NCI-H82 treated with DMSO at 0.1 percent for 48 hours (cell line): Measurements from ENCODE around the gene MYO18A.

Experiments
- DNase-seq: peaks from one replicate; lab custom pipeline; 2025; ENCODE audit not compliant: unreplicated experiment; lab: John Stamatoyannopoulos, UW

Gene MYO18A

GRCh38 chr17:29038085-29038795, 142.0 kb downstream of the MYO18A start:
- no peak for DNase-seq

DNA sequence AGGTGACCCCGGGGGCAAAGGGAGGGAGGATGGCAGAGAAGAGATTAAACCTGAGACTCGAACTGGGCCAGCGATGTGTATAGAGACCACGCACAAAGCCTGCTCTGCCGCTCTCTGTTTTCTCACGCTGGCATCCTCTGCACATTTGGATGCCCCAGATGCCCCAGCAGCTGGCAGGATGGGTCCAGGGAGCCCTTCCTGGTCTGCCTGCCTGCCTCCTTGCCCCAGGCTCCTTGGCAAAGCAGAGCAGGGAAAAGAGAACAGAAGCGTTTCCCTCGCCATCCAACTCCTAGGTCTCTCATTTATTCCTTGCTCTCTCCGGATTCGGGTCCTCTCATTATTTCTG, 142.5 kb downstream of the MYO18A start:
- no peak for DNase-seq

DNA sequence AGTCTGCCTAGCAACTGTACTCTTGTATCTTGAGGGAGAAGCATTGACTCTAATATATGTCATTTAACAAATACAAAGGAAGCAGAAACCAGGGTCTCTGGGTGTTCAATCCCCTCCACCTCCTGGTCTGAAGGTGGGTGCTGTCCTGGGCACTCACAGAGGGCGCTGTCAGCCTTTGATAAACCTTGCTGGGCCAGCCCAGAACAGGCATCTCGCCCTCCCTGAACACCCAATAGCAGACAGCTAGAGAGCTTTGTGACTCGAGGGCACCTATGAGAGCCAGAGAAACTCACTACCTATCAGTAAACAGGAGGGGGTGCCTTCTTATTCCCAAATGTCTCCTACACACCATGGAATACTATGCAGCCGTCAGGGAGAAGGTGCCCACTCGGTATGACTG, 143.6 kb downstream of the MYO18A start:
- DNase-seq = no peak

GRCh38 chr17:29034510-29034909, 145.7 kb downstream of the MYO18A start:
- DNase-seq = no peak

DNA sequence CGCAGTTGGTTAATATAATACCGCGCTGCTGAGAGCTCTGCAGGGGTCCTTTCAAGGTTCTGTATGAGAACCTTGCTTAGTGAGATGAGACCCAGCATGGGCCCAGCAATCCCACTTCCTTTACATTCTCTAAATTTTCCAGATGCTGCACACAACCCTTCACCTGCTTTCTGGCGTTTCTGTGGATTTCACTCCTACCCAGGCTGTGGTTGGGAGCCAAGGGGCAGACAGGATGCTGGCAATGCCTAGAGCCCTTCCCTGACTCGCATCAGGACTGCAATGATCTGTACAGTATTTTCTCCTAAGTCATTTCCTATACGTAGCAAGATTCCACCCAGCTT, 147.4 kb downstream of the MYO18A start:
- no peak for DNase-seq

GRCh38 chr17:29032013-29032856, 148.0 kb downstream of the MYO18A start:
- no peak for DNase-seq

DNA sequence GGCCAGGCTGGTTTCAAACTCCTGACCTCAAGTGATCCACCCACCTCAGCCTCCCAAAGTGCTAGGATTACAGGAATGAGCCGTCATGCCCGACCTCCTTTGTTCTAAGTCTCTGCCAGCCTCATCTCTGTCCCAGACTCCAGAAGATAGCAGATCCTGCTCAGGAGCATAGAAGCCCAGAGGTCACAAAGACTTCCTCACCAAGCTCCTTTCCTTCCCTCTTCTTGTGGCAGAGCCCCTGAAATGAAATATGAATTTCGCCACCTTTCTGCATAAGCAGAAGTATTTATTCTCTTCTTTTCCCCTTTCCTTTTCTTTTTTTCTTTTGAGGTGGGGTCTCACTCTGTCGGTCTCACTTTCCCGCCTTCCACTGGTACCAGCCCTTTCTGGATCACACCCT, 148.7 kb downstream of the MYO18A start:
- DNase-seq = no peak

DNA sequence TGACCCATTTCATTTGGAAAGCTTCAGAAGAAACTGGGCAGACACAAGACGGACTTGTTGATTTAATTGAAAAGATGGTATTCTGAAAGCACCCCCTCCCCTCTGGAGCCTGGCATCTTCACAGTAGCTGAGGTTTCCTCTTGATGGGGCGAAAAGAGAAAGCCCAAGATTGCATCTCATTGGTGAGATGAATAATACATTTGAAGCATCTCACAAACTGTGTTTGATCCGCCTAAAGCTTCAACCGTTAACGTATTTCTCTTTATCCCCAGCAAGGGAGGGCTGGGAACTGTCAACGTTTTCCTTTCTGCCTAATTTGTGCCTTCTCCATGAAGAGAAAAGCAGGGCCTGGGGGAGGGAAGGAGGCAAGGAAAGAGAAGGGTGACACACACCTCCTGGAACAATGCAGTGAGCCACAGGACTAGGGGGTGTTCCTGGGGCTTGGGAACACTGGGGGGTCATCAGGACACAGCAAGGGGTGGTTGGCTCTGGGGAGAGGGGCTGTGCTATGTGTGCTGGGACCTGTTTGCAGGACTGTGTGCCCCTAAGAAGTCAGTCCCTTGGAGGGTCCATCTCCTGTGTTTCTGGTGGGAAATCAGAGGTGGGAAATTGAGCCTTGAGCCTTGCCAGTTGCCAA, 155.8 kb downstream of the MYO18A start:
- no peak for DNase-seq

DNA sequence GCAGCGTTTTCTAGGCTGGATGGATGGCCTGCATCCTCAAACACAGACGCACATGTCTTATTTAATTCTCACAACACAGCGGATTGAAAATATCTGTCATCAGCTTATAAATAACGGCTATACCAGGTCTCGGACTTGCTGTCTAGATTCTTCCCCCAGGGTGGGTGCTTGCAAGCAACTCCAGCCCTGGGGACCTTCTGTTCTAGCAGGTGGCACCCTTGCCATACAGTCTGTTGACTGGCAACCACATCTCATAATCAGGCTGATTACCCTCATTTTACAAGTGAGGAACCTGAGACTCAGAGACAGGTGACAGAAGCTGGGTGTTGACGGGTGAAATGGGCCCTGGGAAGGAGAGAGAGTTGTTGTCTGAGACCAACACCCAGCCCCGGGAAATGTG, 158.1 kb downstream of the MYO18A start:
- DNase-seq = no peak

GRCh38 chr17:29021226-29021625, 159.0 kb downstream of the MYO18A start:
- no peak for DNase-seq
